C4-2B (cell line): Measurements from ENCODE around the gene NAA25.

Experiments
- CTCF ChIP-seq: fragments of 450-650 bp; conservative IDR thresholded peaks from 2 replicates; pipeline ENCODE4 v1.5.1; 2017; ENCODE audit warnings: mild to moderate bottlenecking
- ZFX ChIP-seq: fragments of 450-650 bp; IDR thresholded peaks from 2 replicates; pipeline ENCODE4 v1.6.1; 2017

- no peak for TF ChIP-seq CTCF
- TF ChIP-seq ZFX: no peak
These were observed 12.5 kb downstream of the NAA25 start for GRCh38 chr12:112096070-112096469.
